HCT116 (cell line): ENCODE data around the gene DOK5.

Source experiments
- ATF3 ChIP-seq: IDR thresholded peaks from 2 replicates; pipeline ENCODE4 v1.6.1; 2012
- CTCF ChIP-seq, 3 experiments: fragments of 200-600 bp in 1 of 3; sonication (generic) in 1 of 3; IDR thresholded peaks in 2 of 3; conservative IDR thresholded peaks in 1 of 3; 2 replicates each; pipeline ENCODE4 v1.5.1; 2012 to 2017; ENCODE audit warnings: low read depth in 2 of 3, low read length in 2 of 3, antibody characterized with exemption in 1 of 3, borderline replicate concordance in 1 of 3, control low read depth in 1 of 3, mild to moderate bottlenecking in 1 of 3, mixed read lengths in 1 of 3, mixed run types in 1 of 3, moderate library complexity in 1 of 3; ENCODE audit not compliant: insufficient read depth in 1 of 3
- EGR1 ChIP-seq: IDR thresholded peaks from 2 replicates; pipeline ENCODE4 v1.6.1; 2012; ENCODE audit warnings: low read depth
- EZH2 ChIP-seq: fragments of 200-600 bp; sonication (generic); IDR thresholded peaks from 2 replicates; pipeline ENCODE4 v1.6.1; 2017; ENCODE audit warnings: antibody characterized with exemption, mixed run types
- FOSL1 ChIP-seq: IDR thresholded peaks from 2 replicates; pipeline ENCODE4 v1.6.1; 2012; ENCODE audit warnings: low read depth
- JUND ChIP-seq: IDR thresholded peaks from 2 replicates; pipeline ENCODE4 v1.6.1; 2012
- MAX ChIP-seq: IDR thresholded peaks from 2 replicates; pipeline ENCODE4 v1.6.1; 2012
- POLR2AphosphoS5 ChIP-seq: IDR thresholded peaks from 2 replicates; pipeline ENCODE4 v1.6.1; 2011; ENCODE audit warnings: mild to moderate bottlenecking, low read depth, low read length, moderate library complexity
- REST ChIP-seq: IDR thresholded peaks from 2 replicates; pipeline ENCODE4 v1.6.1; 2012; ENCODE audit warnings: low read depth
- SIN3A ChIP-seq: IDR thresholded peaks from 2 replicates; pipeline ENCODE4 v1.6.1; 2012; ENCODE audit warnings: low read depth
- SP1 ChIP-seq: IDR thresholded peaks from 2 replicates; pipeline ENCODE4 v1.6.1; 2012; ENCODE audit warnings: low read depth
- ZNF274 ChIP-seq: fragments of 200-500 bp; sonication (Bioruptor generic); IDR thresholded peaks from 2 replicates; pipeline ENCODE4 v1.6.1; 2014; ENCODE audit warnings: mild to moderate bottlenecking, low read depth, low read length, inconsistent platforms

- TF ChIP-seq CTCF (IDR thresholded peaks at IDR 0.05 in 2 of 3, conservative IDR thresholded peaks at IDR 0.05 in 1 of 3; ENCODE audit: borderline replicate concordance in 1 of 3, insufficient read depth in 1 of 3, low read depth in 2 of 3, low read length in 2 of 3) (no peak), EZH2 (no peak), EGR1 (no peak), SP1 (no peak), REST (no peak), SIN3A (no peak), MAX (no peak), ATF3 (no peak), POLR2AphosphoS5 (no peak), FOSL1 (no peak), ZNF274 (no peak), JUND (no peak)
These were observed 74.4 kb downstream of the DOK5 start for GRCh38 chr20:54549658-54550326.
